K562 (cell line): Measurements from ENCODE around the gene CRAT. TPM values are rescaled to one million over a fixed set of nuclear protein-coding genes. Genes with fewer than 3 reads are reported as not detected.

Source experiments
- ATF1 ChIP-seq, 2 experiments: fragments of 450-650 bp in 1 of 2; IDR thresholded peaks; 2 replicates each; pipeline ENCODE4 v1.6.1; 2016; ENCODE audit warnings: missing compliant biosample characterization in 1 of 2, missing genetic modification characterization in 1 of 2
- DIDO1 ChIP-seq: fragments of 450-650 bp; IDR thresholded peaks from 2 replicates; pipeline ENCODE4 v1.6.1; 2016; ENCODE audit warnings: low read depth, missing biosample characterization, missing genetic modification characterization
- HDAC1 ChIP-seq, 2 experiments: fragments of 450-650 bp; IDR thresholded peaks; 2 replicates each; pipeline ENCODE4 v1.6.1; 2016 to 2017; ENCODE audit warnings: inconsistent platforms in 1 of 2, mild to moderate bottlenecking in 1 of 2, moderate library complexity in 1 of 2
- HIVEP1 ChIP-seq: fragments of 250-450 bp; sonication (Bioruptor Pico); IDR thresholded peaks from 2 replicates; pipeline ENCODE4 v1.4.0; 2020; ENCODE audit warnings: mild to moderate bottlenecking
- HNRNPL ChIP-seq: fragments of 200-400 bp; formaldehyde crosslinking; IDR thresholded peaks from 2 replicates; pipeline ENCODE4 v1.6.1; 2017; ENCODE audit warnings: low read depth, mild to moderate bottlenecking, low read length
- MCM2 ChIP-seq: fragments of 450-650 bp; IDR thresholded peaks from 2 replicates; pipeline ENCODE4 v1.6.1; 2017; ENCODE audit warnings: low read depth, mild to moderate bottlenecking
- MTA2 ChIP-seq: fragments of 450-650 bp; IDR thresholded peaks from 2 replicates; pipeline ENCODE4 v1.6.1; 2016; ENCODE audit warnings: low read depth
- PCBP1 ChIP-seq: fragments of 200-400 bp; formaldehyde crosslinking; IDR thresholded peaks from 2 replicates; pipeline ENCODE4 v1.6.1; 2018; ENCODE audit warnings: mild to moderate bottlenecking, low read depth, low read length; ENCODE audit not compliant: poor library complexity, severe bottlenecking
- POLR3A ChIP-seq: IDR thresholded peaks from 2 replicates; pipeline ENCODE4 v1.6.1; 2011; ENCODE audit warnings: borderline replicate concordance, mild to moderate bottlenecking, moderate library complexity; ENCODE audit not compliant: insufficient read length, insufficient read depth; ENCODE audit errors: extremely low read depth
- PTTG1 ChIP-seq: fragments of 450-650 bp; IDR thresholded peaks from 2 replicates; pipeline ENCODE4 v1.6.1; 2016; ENCODE audit warnings: low read depth, mild to moderate bottlenecking, missing genetic modification characterization, missing compliant biosample characterization
- RFX7 ChIP-seq: fragments of 250-450 bp; sonication (Bioruptor Pico); IDR thresholded peaks from 2 replicates; pipeline ENCODE4 v1.5.1; 2021; ENCODE audit warnings: mild to moderate bottlenecking
- TAF7 ChIP-seq: fragments of 450-650 bp; IDR thresholded peaks from 2 replicates; pipeline ENCODE4 v1.6.1; 2016; ENCODE audit warnings: missing genetic modification characterization, missing compliant biosample characterization
- XRCC5 ChIP-seq: fragments of 200-400 bp; formaldehyde crosslinking; IDR thresholded peaks from 2 replicates; pipeline ENCODE4 v1.6.1; 2017; ENCODE audit warnings: low read depth, mild to moderate bottlenecking, low read length
- ZHX1 ChIP-seq: fragments of 150-350 bp; conservative IDR thresholded peaks from 2 replicates; pipeline ENCODE4 v1.6.1; 2014; ENCODE audit warnings: low read length
- ZNF263 ChIP-seq: sonication (generic); formaldehyde crosslinking; IDR thresholded peaks from 2 replicates; pipeline ENCODE4 v1.8.0; 2022; ENCODE audit warnings: mild to moderate bottlenecking, missing genetic modification reagents, borderline replicate concordance
- ZNF282 ChIP-seq: sonication (generic); formaldehyde crosslinking; IDR thresholded peaks from 2 replicates; pipeline ENCODE4 v1.8.1; 2023; ENCODE audit warnings: missing genetic modification reagents
- polyA plus RNA-seq, 8 experiments: library from polyadenylated mRNA; depleted of rRNA in 4 of 8; stranded (reverse) in 5 of 8; unstranded in 3 of 8; fragments of >200 nt; fragmentation: Nextera tagmentation in 2 of 8; fragmentation: Illumina TruSeq in 1 of 8; extraction: Ambion mirVana in 2 of 8; extraction: Trizol in 1 of 8; gene quantifications; 2 replicates each; pipeline versions ENCODE4 v1.2.1 to v1.2.3, GENCODE V29; 2011 to 2014; ENCODE audit warnings: inconsistent platforms in 1 of 8, missing spikeins in 1 of 8
- total RNA-seq, 7 experiments: library from RNA; depleted of rRNA in 6 of 7; stranded (reverse); fragments of >200 nt in 6 of 7; fragmentation: Illumina TruSeq in 2 of 7; extraction: Trizol in 2 of 7; gene quantifications; 2 replicates each; pipeline versions ENCODE4 v1.2.1 to v1.2.3, GENCODE V29; 2011 to 2021; ENCODE audit warnings: low replicate concordance in 1 of 7
- TF ChIP-seq, protein P1 (sequence below): fragments of 200-800 bp; sonication (Bioruptor generic); IDR thresholded peaks from 2 replicates; pipeline ENCODE4 v1.6.1; 2017; ENCODE audit warnings: missing genetic modification characterization, missing compliant biosample characterization
- TF ChIP-seq, protein P2 (sequence below): fragments of 250-450 bp; sonication (Bioruptor Pico); IDR thresholded peaks from 2 replicates; pipeline ENCODE4 v1.4.0; 2020; ENCODE audit warnings: mild to moderate bottlenecking, moderate library complexity
- TF ChIP-seq, protein P3 (sequence below): sonication (generic); formaldehyde crosslinking; IDR thresholded peaks from 2 replicates; pipeline ENCODE4 v1.8.1; 2023; ENCODE audit warnings: mild to moderate bottlenecking, missing genetic modification reagents

The CRAT gene
- total and polyA plus RNA-seq, 9 of the 15 experiments (the other 6 are each of a cell fraction or from before 2014, with no cell fraction given), result 0.20 to 13.8 (median 5.4) TPM

GRCh38 chr9:129080601-129081387 is 29.8 kb downstream of the CRAT start, which contains the start of gene DOLPP1 (continued):
- TF ChIP-seq DIDO1 (tag) (no peak; the same call in 1 of the 2 replicates), ZNF282 (CRISPR knock-in tag) (no peak), POLR3A (no peak), ATF1 (CRISPR knock-in tag; IDR thresholded peaks at IDR 0.05) (0 out of 2 replicates have a peak, but pooled peaks have one; percentile 25), ATF1 (tag; IDR thresholded peaks at IDR 0.05) (peak; percentile 92), HIVEP1 (CRISPR knock-in tag) (peak; percentile 89), ZHX1 (no peak), MTA2 (no peak), ZNF263 (no peak), MCM2 (no peak), PTTG1 (no peak), PCBP1 (peak; percentile 44), HNRNPL (no peak), XRCC5 (no peak), HDAC1 (IDR thresholded peaks at IDR 0.05) (peak in 1 of 2 experiments; percentile 92; a peak in 2 of 4 replicates), TAF7 (tag) (peak; percentile 77; the same call in 1 of the 2 replicates), RFX7 (CRISPR knock-in tag) (no peak)
- TF ChIP-seq, protein P1, sequence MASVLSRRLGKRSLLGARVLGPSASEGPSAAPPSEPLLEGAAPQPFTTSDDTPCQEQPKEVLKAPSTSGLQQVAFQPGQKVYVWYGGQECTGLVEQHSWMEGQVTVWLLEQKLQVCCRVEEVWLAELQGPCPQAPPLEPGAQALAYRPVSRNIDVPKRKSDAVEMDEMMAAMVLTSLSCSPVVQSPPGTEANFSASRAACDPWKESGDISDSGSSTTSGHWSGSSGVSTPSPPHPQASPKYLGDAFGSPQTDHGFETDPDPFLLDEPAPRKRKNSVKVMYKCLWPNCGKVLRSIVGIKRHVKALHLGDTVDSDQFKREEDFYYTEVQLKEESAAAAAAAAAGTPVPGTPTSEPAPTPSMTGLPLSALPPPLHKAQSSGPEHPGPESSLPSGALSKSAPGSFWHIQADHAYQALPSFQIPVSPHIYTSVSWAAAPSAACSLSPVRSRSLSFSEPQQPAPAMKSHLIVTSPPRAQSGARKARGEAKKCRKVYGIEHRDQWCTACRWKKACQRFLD (CRISPR knock-in tag), result peak; percentile 100
- TF ChIP-seq, protein P2, sequence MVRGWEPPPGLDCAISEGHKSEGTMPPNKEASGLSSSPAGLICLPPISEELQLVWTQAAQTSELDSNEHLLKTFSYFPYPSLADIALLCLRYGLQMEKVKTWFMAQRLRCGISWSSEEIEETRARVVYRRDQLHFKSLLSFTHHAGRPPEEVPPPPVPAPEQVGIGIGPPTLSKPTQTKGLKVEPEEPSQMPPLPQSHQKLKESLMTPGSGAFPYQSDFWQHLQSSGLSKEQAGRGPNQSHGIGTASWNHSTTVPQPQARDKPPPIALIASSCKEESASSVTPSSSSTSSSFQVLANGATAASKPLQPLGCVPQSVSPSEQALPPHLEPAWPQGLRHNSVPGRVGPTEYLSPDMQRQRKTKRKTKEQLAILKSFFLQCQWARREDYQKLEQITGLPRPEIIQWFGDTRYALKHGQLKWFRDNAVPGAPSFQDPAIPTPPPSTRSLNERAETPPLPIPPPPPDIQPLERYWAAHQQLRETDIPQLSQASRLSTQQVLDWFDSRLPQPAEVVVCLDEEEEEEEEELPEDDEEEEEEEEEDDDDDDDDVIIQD (CRISPR knock-in tag), result 0 out of 2 replicates have a peak, but pooled peaks have one; percentile 10
- TF ChIP-seq, protein P3, sequence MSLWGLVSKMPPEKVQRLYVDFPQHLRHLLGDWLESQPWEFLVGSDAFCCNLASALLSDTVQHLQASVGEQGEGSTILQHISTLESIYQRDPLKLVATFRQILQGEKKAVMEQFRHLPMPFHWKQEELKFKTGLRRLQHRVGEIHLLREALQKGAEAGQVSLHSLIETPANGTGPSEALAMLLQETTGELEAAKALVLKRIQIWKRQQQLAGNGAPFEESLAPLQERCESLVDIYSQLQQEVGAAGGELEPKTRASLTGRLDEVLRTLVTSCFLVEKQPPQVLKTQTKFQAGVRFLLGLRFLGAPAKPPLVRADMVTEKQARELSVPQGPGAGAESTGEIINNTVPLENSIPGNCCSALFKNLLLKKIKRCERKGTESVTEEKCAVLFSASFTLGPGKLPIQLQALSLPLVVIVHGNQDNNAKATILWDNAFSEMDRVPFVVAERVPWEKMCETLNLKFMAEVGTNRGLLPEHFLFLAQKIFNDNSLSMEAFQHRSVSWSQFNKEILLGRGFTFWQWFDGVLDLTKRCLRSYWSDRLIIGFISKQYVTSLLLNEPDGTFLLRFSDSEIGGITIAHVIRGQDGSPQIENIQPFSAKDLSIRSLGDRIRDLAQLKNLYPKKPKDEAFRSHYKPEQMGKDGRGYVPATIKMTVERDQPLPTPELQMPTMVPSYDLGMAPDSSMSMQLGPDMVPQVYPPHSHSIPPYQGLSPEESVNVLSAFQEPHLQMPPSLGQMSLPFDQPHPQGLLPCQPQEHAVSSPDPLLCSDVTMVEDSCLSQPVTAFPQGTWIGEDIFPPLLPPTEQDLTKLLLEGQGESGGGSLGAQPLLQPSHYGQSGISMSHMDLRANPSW (CRISPR knock-in tag), result peak; percentile 83; the same call in 1 of the 2 replicates
